GM19328 (cell line): ENCODE measurements around the gene KCNQ4.

Source experiments
- ATAC-seq: cut with Tn5 transposase; IDR thresholded peaks from one replicate; pipeline ENCODE4 v1.9.1; 2021; ENCODE audit warnings: mild to moderate bottlenecking, moderate library complexity; ENCODE audit not compliant: unreplicated experiment

Gene KCNQ4

DNA sequence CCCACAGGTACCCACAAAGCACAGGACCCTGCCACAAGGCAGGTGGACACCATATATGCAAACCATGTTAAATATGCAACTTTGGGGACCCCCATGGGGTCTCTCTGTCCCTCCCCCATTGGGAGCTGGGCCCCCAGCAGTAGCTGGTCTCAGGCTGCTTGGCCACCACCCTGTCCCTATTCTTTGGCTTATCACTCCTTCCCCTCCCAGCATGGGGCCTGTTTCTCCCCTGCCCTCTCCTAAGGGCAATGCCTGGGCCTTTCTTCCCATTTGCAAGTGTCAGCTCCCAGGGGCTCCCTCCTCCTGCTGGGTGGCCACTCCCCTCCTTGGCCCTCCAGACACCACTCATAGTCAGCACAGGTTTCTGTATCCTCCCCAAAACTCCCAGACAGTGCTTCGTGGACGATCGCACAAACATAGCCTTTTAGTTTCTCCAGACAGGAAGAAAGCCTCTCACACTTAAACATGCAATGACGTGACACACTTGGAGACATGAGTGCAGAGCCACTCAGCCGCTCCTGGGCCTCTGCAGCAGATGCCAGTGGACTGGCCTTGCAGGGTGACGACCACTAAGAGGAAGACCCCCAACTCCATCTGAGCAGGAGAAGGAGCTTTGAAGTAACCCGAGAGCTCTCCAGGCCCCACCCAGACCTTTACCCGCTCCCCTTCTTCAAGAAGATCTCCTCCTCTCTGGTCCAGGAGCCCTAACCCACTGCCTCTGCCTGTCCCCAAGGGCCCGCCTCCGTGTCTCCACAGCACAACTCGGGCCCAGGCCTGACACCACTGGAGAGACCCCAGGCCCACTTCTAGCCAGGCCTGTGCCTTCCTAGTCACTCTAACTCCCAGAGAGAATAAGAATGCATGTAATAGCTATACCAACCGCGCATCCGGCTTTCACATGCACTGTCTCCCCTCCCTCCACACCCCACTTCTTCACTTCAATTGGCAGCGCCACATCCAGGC, 55.7 kb downstream of the KCNQ4 start:
- ATAC-seq: no peak

GRCh38 chr1:40839943-40840335, 56.4 kb downstream of the KCNQ4 start:
- ATAC-seq: no peak

GRCh38 chr1:40840526-40841323, 57.1 kb downstream of the KCNQ4 start:
- no peak for ATAC-seq

DNA sequence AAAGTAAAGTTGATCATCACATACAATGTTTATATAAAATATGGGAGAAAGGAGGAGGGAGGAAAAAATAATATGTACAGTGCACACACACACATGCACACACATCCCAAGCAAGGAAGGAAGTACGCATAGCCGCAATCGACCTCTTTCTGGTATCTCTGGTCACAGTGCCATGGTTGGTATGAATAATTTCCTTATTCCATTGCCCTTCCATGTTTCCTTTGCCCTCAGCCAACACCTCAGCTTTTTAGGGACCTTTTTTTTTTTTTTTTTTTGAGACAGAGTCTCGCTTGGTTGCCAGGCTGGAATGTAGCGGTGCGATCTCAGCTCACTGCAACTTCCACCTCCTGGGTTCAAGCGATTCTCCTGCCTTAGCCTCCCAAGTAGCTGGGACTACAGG, 58.0 kb downstream of the KCNQ4 start:
- no peak for ATAC-seq

DNA sequence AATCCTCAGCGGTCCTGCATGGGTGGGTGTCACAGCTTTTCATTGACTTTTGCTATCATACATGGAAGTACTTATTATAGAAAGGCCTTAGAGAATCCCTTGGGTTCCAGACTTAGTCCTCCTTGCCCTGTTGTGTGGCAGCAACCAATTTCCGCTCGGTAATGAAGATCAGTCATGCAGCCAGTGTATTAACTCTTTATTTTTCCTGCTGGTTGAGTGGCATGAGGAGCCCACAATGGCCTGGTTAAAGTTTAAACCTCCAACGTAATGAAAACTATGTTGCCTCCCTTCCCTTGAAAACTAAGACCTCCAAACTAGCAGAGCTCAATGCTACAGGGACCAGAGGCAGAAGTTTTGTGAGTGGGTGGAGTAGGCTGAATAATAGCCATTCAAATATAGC, 58.6 kb downstream of the KCNQ4 start:
- no peak for ATAC-seq

DNA sequence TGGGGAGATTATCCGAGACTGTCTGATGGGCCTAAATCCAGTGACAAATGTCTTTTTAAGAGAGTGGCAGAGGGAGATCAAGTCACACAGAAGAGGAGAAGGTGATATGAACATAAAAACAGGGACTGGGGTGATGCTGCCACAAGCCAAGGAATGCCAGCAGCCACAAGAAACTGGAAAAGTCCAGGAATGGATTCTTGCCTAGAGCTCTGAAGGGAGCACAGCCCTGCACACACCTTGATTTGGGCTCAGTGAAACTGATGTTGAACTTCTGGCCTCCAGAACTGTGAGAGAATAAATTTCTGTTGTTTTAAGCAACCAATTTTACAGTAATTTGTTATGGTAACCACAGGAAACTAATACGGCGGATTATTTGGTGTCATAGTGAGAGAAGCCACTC, 59.1 kb downstream of the KCNQ4 start:
- ATAC-seq: no peak

DNA sequence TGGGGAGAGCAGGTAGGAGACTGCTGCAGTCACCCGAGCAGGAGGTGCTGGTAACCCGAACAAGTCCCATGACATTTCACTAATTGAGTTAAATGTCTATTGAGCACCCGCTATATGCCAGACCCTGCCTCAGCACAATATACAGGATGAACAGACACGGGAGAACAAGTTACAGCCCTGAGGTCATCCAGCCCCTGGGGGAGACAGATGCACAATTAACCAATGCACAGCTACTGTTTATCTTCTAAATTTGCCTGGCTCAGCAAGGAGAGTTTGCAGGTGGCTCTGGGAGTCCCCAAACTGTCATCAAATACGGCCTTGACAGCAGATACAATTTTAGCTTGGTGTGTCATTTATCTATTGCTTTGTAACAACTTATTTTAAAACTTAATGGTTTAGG, 60.5 kb downstream of the KCNQ4 start:
- ATAC-seq: no peak

DNA sequence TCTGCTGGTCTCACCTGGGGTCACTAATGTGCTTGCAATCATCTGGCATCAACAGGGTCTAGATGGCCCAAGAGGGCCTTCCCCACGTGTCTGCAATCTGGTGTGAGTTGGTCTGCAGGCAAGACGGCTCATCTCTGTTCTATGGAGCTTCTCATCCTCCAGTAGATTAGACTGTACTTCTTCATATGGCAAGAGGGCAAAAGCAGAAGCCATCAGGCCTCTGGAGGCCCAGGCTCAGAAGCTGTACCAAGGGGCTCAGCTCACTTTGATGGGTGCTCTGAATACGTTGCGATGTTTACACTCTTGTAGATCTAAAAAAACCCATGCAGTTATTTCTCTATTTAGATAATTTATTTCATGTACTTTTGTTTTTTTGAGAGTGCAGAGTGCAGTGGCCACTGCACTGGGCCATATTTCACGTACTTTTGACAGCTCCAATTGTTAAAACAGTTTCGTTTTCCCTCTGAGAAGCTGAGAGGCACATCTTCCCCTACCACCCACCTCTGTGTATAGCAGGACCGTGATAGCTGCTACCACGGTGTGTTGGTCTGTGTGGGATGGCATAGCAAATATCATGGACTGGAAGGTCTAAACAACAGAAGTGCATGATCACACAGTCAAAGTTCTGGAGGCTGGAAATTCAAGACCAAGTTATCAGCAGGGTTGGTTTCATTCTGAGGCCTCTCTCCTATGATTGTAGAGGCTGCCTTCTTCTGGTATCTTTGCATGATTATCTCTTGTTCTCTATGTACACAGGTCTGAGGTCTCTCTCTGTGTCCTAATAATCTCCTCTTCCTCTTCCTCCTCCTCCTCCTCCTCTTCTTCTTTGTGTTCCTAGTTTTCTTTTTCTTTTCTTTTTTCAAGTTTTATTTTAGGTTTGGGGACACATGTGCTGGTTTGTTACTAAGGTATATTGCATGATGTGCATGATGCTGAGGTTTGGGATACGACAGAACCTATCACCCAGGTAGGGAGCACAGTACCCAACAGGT, 61.6 kb downstream of the KCNQ4 start:
- ATAC-seq: no peak

GRCh38 chr1:40845895-40846294, 62.3 kb downstream of the KCNQ4 start:
- ATAC-seq: no peak

- no peak for ATAC-seq
Measured at GRCh38 chr1:40847023-40847745, 63.6 kb downstream of the KCNQ4 start.

GRCh38 chr1:40848530-40849189, 65.1 kb downstream of the KCNQ4 start:
- no peak for ATAC-seq

- no peak for ATAC-seq
Measured at GRCh38 chr1:40849801-40850592, 66.4 kb downstream of the KCNQ4 start.

DNA sequence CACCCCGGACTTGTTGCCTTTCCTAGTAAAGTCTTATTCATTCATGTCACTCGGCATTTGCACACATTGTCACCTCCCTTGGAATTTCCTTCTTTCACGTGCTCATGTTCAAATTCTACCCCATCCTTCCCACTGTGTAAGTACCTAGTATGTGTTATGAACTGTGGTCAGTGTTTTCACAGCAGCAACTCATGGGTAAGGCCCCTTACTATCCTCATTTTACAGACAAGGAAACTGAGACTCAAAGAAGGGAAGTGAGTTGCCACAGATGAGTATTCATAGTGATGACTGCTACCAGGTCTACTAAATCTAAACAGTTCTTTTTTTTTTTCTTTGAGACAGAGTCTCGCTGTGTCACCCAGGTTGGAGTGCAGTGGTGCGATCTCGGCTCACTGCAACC, 68.1 kb downstream of the KCNQ4 start:
- ATAC-seq: no peak

DNA sequence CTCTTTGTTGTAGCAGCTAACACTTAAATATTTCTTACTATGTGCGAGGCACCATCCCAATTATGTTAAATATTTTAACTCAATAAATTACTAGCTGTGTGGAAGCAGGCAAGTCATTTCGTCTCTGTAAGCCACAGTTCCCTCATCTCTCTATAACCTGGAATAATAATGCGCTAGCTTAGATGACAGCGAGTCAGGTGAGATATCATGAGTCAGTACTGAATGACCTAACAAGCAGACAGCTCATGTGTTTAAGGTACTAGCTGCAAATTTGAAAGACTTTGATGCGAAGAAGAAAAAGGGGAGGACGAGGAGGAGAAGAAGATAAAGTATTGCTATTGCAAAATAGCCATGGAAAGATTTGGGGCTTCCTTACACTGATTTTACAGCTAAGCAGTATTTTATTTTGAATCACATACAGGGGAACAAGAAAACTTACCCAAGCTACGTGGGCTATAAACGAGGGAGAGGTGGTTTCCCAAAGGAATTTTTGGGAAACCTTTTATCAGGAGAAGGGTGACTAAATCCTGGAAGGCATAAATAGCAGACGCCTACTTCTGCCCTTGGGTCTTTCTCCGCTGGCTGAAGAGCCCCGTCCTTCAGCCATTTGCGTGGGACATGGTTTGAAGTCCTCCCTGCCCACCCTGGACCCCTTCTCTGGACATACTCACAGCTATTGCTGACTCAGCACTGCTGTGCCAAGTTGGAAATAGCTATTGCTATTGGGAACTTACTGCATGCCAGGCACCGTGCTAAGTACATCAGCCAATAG, 69.7 kb downstream of the KCNQ4 start:
- no peak for ATAC-seq

DNA sequence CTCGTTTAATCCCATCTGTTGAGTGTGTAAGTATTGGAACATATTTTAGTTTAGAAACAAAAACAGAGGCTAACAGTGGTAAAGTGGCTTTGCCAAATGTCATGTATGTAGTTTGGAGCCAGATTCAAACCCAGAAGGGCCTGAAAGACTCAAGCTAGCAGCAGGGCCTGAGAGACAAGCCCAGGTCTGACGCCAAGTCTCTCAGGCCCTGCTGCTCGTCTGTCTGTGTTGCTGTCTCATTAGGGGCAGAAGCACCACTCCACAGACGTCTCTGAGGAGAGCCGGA, 70.2 kb downstream of the KCNQ4 start:
- ATAC-seq: no peak

- no peak for ATAC-seq
Measured at GRCh38 chr1:40855513-40855912, 71.9 kb downstream of the KCNQ4 start.

GRCh38 chr1:40856116-40856515, 72.5 kb downstream of the KCNQ4 start:
- no peak for ATAC-seq

- no peak for ATAC-seq
Measured at GRCh38 chr1:40856656-40857302, 73.2 kb downstream of the KCNQ4 start.
